22Rv1 (cell line): ENCODE data around the gene ACRBP.

ENCODE experiments used
- ZFX ChIP-seq: fragments of 450-650 bp; IDR thresholded peaks from 2 replicates; pipeline ENCODE4 v1.6.1; 2017; ENCODE audit warnings: antibody characterized with exemption, borderline replicate concordance
- TF ChIP-seq, protein P1 (sequence below): fragments of 450-650 bp; IDR thresholded peaks from 2 replicates; pipeline ENCODE4 v1.5.1; 2017; ENCODE audit warnings: mild to moderate bottlenecking

DNA sequence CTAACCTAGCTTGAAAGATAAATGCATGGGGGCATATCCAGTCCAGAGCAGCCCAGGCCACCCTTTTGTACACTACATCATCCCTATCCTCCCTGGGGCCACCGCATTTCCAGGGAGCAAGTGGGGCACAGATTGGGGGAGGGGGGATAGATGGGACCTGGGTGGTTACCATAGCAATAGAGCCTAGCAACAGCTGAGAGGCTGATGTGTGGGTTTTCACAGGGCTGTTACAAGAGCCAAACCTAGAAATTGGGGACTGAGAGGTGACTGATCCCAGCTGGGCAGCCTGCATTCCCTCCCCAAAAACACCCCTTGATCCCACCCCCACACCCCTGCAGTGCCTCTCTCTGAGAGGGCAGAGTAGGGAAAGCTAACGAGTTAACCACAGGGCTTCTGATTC, 45.7 kb upstream of the ACRBP start:
- TF ChIP-seq, protein P1, sequence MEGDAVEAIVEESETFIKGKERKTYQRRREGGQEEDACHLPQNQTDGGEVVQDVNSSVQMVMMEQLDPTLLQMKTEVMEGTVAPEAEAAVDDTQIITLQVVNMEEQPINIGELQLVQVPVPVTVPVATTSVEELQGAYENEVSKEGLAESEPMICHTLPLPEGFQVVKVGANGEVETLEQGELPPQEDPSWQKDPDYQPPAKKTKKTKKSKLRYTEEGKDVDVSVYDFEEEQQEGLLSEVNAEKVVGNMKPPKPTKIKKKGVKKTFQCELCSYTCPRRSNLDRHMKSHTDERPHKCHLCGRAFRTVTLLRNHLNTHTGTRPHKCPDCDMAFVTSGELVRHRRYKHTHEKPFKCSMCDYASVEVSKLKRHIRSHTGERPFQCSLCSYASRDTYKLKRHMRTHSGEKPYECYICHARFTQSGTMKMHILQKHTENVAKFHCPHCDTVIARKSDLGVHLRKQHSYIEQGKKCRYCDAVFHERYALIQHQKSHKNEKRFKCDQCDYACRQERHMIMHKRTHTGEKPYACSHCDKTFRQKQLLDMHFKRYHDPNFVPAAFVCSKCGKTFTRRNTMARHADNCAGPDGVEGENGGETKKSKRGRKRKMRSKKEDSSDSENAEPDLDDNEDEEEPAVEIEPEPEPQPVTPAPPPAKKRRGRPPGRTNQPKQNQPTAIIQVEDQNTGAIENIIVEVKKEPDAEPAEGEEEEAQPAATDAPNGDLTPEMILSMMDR: no peak
- TF ChIP-seq ZFX: no peak
